Hepatic stellate cell (primary cell): ENCODE data around the gene DTX4.
"Not testable (repeated sequence)": the region's sequence is repeated elsewhere in the genome, so short reads cannot be mapped to it uniquely, and the experiment has no call there.

Experiments used
- DNase-seq: peaks from one replicate; pipeline ENCODE4 v3.0.0; 2011; ENCODE audit warnings: low spot score

Gene DTX4

DNA sequence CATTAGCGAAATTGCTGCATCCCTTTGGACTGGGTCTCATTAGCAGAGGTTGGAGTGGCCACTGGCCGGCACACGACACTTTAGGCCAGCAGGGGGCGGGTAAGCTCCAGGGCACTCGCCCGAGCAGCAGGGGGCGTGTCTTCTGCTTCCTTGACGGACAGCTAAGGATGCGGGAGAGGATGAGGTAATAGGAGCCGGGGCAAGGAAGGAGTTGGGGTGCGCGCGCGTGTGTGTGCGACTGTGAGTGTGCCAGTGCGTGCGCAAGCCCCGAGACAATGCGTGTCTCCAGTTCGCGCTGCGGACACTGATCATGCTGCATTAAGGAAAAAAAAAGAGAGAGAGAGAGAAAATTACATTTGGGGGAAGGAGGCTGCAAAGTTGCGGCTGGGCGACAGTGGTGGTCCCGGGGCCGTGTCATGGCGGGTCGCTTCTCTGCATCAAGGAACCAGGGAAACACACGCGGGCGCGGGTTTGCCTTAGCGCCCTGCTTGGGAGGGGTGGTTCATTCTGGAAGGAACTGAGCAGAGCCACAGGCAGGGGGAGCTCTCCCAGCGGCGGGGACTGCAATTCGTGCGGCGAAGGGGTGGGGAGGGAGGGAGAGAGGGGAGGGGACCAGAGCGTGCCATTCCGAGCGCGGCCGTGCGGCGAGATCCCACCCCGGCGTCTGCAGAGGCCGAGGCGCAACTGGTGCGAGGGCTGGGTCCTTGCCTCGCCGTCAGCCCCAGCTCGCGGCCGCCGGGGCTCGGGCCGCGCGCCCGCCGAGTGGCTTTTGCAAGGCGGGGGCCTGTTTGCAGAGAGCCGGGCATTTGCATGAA lies at the start of gene DTX4:
DTX4 (plus strand) TSS at position 625 of the 815 bp plus-strand sequence. CDS start 464 bp downstream, outside the sequence.
- DNase-seq: peak; percentile 87

DNA sequence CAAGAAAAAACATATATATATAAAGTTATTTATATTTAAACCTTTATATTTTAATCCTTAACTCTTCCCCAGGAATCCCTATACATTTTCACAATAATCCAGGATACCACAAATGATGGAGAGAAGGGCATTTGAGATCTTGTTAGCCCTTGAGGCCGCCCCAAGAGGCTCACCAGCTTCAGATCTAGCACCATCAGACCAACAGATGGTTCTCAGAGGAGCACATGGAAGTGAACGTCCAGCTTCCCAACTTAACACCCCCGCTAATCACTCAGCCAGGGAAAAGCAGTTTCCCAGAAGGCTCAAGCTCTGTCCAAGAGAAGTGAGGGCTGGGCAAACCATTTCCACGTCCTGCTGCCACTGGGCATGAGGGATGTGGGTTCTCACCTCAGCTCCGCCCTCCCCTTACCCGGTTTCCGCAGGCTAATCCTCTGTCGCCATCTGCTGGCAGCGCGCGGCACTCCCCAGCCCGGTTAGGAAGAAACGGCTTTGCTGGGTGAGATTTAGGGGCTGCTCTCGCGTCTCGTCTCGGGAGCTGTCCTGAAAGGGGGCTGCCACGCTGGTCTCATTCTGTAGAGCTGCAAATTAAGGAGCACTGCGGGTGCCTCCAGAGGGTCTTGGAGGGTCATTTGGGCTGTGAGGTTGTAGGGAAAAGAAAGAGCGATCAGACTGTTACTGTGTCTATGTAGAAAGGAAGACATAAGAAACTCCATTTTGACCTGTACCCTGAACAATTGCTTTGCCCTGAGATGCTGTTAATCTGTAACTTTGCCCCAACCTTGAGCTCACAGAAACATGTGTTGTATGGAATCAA lies 36.1 kb upstream of the DTX4 start:
- peak; percentile 77 for DNase-seq

DNA sequence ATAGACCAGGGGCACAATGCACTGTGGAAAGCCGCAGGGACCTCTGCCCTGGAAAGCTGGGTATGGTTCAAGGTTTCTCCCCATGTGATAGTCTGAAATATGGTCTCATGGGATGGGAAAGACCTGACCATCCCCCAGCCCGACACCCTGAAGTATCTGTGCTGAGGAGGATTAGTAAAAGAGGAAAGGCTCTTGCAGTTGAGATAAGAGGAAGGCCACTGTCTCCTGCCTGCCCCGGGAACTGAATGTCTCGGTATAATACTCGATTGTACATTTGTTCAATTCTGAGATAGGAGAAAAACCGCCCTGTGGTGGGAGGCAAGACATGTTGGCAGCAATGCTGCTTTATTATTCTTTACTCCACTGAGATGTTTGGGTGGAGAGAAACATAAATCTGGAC lies 35.4 kb upstream of the DTX4 start:
- not testable (repeated sequence) for DNase-seq

DNA sequence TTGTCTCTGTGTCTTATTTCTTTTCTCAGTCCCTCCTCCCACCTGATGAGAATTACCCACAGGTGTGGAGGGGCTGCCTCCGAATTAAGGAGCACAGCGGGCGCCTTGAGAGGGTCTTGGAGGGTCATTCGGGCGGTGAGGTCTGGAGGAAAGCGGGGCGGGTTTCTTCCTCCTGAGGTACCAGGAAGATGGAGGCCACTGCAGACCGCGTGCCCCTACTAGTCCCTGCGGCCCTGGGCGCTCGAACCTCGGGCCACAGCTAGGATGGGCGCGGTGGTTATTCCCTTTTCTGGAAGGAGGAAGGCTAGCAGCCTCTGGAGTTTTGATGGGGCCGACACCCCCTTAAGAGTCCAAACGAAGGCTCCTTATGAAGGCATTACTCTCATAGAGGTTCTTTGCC lies 34.7 kb upstream of the DTX4 start:
- no peak for DNase-seq

DNA sequence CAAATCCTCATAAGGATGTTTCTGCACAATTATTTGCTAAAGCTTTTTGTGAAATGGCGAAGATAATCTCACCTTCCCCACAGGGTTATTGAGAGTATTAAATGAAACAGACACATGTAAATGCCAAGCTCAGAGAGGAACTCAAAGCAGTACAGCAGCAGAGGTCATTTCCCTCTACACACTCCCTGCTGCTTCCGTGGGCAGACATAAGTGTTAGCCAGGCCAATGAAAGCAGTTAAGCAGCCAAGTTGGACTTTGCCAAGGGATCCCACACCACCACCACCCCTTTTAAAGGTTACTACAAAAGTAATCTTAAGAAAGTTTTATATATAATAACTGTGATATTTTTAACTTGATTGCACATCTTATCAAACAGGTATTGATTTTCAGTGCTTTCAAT lies 33.3 kb upstream of the DTX4 start:
- no peak for DNase-seq

DNA sequence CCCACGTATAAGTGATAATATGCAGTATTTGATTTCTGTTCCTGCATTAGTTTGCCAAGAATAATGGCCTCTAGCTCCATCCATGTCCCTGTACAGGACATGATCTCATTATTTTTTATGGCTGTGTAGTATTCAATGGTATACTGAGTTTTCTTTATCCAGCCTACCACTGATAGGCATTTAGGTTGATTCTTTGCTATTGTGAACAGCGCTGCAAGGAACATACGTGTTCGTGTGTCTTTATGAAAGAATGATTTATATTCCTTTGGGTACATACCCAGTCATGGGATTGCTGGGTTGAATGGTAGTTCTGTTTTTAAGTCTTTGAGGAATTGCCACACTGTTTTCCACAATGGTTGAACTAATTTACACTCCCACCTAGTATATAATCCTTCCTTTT lies 30.7 kb upstream of the DTX4 start:
- no peak for DNase-seq

DNA sequence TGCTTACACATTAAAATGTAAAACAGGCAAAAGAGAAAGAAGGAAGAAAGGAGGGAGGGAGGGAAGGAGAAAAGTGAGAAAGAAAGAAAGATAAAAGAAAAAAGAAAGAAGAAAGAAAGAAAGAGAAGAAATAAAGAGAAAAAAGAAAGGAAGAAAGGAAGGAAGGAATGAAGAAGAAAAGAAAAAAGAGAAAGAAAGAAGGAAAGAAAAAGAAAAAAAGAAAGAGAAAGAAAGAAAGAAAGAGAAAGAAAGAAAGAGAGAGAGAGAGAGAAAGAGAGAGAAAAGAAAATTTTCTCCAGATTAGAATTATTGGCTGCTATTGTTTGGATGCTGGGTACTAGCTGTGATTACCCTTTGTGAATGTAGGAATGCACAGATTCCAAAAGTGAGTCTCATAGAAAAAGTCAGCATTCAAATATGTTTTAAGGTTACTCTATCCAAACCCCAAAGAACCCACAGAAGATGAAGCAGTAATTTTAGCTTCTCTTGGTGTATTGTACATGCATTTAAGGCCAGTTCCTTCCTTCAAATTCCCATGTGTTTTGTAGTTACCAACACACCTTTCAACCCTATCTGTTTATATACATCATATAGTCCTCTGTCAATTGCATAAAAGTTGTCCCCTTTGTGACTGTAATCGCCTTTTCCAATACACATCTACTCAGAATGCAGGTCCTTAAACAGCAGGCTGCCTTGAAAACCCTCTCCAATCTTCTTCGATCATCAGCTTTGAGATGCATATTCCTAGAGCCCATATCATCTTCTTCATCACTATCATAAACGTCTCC lies 30.1 kb upstream of the DTX4 start:
- peak; percentile 63 for DNase-seq

DNA sequence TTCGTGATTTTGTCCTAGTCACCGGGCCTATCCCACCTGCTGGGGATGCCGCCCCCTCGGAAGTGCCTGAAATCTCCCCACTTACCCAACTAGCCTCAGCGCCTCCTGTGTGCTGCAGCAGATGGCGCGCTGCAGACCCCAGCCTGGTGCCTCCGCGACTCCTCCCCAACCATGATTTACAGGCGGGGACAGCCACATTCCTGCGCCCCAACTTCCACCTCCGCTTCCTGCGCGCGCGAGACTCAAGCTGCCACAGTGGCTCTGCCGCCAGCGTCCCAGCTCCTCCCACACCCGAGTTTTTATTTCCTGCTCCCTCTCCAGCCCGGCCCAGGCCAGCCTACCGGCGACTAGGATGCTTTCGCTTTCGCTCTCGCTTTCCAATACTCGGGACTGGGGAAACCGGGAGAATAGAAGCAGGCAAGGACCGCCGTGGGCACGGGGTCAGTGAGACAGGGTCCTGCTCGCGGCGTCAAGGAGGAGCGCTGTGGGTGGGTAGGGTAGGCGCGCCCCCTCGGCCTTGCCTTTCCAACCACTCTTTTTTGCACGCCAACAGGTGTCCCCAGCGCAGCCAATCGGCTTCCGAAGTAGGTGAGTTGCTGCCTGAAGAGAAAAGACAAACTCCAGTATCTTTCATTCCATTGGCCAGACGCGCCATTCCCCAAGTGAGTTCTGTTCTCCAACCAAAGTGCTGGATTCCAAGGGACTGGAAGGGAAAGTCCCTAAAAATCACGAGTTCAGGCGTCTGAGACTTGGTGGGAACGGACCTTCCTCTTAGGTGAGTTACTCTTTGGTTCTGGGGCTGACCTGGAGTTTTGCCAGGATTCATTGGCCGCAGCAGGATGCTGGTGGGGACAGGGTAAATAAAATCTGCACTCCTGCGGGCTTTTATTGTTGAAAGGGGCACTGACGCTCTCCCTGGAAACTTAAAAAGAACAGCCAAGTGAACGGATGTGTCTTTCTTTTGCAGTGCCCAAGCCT lies 29.1 kb upstream of the DTX4 start, which contains the start of gene FAM111A:
FAM111A (plus strand) TSS at position 327 of the 978 bp plus-strand sequence. CDS start 6,017 bp downstream, outside the sequence.
- DNase-seq: peak; percentile 90

DNA sequence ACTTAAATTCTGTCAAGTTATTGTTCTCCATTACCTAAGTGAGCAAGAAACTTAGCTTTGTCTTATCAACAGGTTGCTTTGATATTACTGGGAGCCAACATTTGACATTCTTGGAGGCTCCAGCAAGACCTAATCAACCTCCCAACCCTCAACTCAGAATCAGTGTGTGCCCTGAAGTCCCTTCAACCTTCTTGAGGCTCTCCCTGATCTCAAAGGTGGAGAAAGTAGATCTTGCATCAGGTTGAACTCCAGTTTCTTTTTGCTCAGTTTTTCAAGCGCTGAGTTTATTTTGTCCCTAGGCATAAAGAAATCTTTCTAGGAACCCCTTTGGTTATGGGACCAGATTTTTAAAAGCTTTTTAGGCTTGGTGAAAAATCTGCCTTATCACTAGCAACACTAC lies 27.8 kb upstream of the DTX4 start:
- DNase-seq: no peak

DNA sequence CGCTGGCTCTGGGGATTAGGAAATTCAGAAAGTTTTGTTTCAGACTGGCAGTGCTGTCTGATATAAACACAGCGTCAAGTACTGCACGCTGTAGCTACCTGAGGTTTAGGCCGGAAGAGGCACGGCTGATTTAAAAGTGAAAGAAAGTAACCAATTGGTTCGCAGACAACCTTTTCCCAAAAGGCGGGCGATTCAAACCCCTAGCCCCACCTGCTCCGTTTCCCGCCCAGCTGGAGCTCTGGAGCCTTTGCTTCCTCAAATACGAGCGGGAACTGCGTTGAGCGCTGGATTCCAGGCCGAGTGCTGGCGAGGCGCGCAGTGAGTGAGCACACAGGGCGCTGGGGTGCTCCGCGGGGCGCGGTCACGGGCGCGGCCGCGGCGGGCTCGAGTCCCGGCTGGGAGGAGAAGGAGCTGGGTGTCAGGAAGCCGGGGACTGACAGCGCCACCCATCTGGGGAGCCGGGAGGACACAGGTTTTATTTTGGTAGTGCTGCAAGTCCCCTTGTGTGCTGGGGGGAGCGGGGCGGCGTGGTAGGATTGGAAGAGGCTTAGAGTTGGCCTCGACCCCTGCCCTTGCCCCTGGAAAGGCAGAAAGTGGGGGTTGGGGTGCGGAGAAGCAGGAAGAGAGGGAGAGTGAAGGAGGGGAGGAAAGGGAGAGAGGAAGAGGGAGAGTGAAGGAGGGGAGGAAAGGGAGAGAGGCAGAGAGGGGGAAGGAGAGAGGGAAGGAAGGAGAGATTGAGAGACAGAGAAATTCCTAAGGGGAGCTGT lies 27.2 kb upstream of the DTX4 start:
- peak; percentile 84 for DNase-seq

DNA sequence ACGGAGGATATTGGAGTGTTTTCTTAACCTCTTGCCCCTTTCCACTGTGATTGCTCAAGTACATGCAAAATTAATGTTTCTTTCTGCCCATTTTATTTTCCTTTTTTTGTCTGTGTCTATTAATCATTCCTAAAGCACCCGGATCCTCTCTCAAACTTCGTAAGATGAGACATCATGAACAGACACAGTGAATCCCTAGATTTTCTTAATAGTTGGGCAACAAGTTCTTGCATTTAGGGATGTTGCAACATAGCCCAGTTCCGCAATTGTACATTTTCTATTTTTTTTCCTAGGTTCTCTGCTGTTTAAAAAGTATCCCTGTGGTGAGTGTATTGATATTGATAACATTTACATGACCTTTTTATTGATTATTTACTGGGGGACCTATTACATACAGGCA lies 26.4 kb upstream of the DTX4 start:
- peak; percentile 29 for DNase-seq

DNA sequence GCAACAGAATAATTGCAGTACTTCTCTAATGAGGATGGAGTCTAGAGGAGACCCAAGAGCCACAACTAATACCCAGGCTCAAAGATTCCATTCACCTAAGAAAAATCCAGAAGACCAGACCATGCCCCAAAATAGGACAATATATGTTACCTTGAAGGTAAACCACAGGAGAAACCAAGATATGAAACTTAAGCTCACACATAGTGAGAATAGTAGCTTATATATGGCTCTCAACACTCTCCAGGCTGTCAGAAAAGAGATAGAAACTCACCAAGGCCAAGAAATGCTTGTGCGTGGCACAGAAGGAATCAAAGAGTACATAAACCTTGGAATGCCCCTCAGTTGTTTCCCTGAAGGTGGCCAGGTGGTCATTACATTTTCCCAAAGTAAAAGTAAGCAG lies 20.2 kb upstream of the DTX4 start:
- DNase-seq: no peak

DNA sequence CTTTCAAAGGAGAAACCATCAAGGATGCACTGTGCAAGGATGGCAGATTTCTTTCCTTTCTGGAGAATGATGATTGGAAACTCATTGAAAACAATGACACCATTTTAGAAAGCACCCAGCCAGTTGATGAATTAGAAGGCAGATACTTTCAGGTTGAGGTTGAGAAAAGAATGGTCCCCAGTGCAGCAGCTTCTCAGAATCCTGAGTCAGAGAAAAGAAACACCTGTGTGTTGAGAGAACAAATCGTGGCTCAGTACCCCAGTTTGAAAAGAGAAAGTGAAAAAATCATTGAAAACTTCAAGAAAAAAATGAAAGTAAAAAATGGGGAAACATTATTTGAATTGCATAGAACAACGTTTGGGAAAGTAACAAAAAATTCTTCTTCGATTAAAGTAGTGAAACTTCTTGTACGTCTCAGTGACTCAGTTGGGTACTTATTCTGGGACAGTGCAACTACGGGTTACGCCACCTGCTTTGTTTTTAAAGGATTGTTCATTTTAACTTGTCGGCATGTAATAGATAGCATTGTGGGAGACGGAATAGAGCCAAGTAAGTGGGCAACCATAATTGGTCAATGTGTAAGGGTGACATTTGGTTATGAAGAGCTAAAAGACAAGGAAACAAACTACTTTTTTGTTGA lies 19.5 kb upstream of the DTX4 start:
- DNase-seq: no peak

DNA sequence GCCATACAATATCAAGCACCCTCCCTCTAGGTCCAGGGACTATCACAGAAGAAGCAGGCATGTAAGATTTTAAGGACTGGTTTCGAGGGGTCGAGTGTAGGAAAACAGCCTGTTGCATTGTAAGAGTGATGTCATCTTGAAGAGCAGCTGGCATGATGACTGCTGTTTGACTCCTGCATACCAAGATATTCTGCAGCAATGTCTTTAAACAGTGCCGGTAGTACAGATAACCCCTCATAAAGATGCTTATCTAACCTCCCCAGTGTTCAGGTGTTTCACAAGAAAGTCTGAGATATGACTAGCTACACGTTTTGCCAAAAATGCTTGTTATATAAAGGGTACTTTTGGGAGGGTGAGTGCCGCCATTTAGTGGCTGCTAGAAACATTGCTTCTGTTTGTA lies 17.3 kb upstream of the DTX4 start:
- no peak for DNase-seq

DNA sequence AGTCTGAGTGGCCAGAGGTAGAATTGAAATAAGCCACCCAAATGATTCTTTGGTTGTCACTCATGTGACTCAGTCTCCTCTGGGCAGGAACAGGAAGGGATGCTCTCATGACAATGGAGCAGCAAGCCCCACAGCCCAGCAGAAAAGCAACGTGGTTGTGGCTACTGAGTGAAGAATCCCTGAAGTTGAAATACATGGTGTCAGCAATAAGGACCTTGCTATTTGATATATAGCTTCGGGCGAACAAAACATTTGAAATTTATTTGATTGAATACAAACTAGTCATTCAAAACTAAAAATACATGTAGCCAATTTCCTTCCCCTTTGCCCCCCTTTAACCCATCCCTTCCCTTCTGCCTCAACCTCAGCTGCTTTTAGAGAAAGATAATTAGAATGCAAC lies 14.5 kb upstream of the DTX4 start:
- no peak for DNase-seq

DNA sequence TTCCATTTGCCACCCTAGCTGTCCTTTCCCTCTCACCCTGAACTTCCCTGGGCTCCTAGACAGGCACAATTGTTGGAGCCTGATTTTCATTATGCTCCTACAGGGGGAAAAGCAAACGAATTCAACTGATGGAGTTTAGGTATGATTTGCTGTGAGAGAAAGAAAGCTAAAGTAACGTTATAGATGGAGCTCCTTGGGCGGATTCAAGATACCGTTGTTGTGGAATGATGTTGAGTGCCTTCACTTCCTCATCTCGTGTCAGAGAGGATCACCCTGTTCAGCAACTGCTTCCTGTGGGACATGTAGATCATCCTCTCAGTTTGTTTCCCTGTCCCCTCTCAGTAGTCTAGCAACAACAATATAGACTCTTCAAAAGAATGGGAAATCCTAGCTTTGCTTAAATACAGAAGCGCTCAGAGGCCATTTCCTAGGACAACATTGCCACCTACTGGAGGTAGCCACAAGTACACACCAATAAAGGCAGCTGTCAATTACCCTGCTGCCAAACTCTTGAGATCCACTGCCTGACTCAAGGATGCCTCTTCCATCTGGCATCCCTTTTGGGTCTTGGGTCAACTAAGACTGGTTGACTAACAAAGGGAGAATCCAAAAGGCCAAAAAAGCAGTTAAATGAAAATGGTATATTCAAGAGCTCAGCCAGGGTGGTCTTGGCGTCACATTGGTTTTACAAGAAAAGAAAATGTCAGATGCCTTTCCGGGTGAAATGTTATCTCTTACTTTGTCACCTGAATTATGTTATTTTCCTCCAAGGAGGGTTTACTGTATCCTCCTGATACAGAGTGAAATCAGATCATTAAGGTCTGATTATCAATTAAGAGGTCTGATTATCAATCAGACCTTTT lies 13.5 kb upstream of the DTX4 start:
- peak; percentile 56 for DNase-seq

DNA sequence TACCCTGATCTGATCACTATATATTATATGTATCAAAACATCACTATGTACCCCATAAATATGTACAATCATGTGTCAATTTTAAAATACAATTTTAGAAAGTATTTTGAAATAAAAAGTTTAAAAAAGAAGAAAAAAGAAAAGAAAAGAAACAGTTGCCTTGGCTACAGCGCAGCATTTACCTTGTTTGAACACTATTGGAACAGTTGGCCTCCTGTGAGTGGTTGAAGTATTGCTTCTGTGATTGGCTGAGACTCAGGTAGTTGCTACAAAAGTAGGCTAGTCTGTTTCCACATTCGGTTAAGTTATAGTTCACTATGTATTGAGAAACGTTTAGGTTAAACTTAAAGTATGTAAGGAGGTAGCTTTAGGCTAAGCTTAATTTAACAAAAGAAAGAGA lies 7.9 kb upstream of the DTX4 start:
- DNase-seq: no peak

DNA sequence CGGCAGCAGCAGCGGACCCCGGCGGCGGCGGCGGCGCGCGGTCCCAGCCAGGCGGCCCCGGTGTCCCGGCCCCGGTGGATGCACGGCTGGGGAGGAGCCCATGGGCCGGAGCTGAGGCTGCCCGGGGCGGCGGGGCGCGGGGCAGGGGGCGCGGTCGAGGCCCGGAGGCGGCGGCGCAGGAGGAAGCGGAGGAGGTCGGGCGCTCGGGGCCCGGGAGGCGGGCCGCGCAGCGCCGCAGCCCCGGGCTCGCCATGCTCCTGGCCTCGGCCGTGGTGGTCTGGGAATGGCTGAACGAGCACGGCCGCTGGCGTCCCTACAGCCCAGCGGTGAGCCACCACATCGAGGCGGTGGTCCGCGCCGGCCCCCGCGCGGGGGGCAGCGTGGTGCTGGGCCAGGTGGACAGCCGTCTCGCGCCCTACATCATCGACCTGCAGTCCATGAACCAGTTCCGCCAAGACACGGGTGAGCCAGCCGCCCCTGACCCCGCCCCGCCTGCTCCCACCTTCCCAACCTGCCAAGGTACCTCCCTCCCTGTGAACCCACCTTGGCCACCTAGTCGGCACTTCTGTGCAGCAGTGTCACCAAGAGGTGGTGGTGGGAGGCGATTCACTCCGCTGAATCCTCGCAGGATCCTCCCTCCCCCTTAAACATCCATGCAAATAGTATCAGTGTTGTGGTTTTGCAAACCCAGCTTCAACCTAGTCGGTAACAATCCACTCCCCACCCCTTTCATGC lies 580 bp downstream of the DTX4 start:
- DNase-seq: no peak
